ENCODE measurements around the gene LSS.

GRCh38 chr21:46226920-46227599 lies 1.5 kb downstream of the LSS start:
- no peak for TF ChIP-seq CTCF (conservative IDR thresholded peaks at IDR 0.05; ENCODE audit: low read depth, low read length)
- TF ChIP-seq EZH2 (IDR thresholded peaks at IDR 0.05; ENCODE audit: low read length, unreplicated experiment) = no peak
